ENCODE results near the gene PRDM12.

GRCh38 chr9:130642926-130643325, 21.5 kb upstream of the PRDM12 start:
- no peak for TF ChIP-seq CTCF (IDR thresholded peaks at IDR 0.05 in 8 of 11, conservative IDR thresholded peaks at IDR 0.05 in 3 of 11)
- TF ChIP-seq POLR2A (IDR thresholded peaks at IDR 0.05) = no peak
- no peak for TF ChIP-seq POLR2AphosphoS5 (IDR thresholded peaks at IDR 0.05)

Data from spleen (tissue), 7 donors.